ENCODE results near the gene ZC2HC1C.

The ZC2HC1C gene

DNA sequence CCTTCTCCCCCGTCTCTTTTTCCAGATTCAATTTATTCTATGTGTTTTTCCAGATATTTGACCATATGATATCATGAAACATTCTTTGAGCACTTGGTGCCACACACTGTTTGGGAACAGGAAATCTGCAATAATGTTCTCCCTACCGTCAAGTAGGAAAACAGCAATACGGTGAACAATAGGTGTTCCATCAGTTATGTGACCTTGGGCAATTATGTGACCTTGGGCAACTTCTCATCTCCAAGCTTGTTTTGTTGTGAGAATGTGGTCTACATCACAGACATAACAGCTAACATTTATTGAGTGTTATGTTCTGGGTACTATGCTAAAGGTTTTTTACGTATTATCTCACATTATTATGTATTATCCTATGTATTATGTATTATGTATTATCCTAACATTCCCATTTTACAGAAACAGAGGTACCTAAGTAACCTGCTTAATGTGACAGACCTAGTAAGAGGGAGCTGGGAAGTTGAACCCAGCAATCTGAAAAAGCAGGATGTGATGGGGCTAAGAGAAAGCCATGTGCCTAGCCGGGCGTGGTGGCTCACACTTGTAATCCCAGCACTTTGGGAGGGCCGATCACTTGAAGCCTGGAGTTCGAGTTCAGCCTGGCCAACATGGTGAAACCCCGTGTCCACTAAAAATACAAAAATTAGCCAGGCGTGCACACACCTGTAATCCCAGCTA, 58.6 kb downstream of the ZC2HC1C start:
- Mint-ChIP-seq H3K27ac (peak overlapping the region; percentile 99), H3K9me3 (no peaks in the 10 kb centered on the region), H3K4me1 (ENCODE audit: low read depth) (peaks cover 49% of the 10 kb centered on the region), H3K36me3 (ENCODE audit: low read depth) (peaks cover 27% of the 10 kb centered on the region), H3K4me3 (peak overlapping the region; percentile 97), H3K27me3 (no peaks in the 10 kb centered on the region)

- H3K4me3 Mint-ChIP-seq: peak overlapping the region; percentile 97
Observed at GRCh38 chr14:75128596-75128990, 59.2 kb downstream of the ZC2HC1C start.

More at GRCh38 chr14:75128596-75128990, 59.2 kb downstream of the ZC2HC1C start:
- H3K36me3 Mint-ChIP-seq (ENCODE audit: low read depth): peaks cover 33% of the 10 kb centered on the region
- no peaks in the 10 kb centered on the region for H3K27me3 Mint-ChIP-seq
- peaks cover 47% of the 10 kb centered on the region for H3K4me1 Mint-ChIP-seq (ENCODE audit: low read depth)
- no peaks in the 10 kb centered on the region for H3K9me3 Mint-ChIP-seq
- no peak overlapping the region for H3K27ac Mint-ChIP-seq

Measured in stimulated activated naive CD8-positive, alpha-beta T cell treated with anti-CD3 and anti-CD28 coated beads, Interleukin-15, Interleukin-2, amounts not matched to agents 100 ng/mL and 50 ng/mL, for 24 hours (primary cell).